Esophagus squamous epithelium (tissue), 5 donors: ENCODE data around the gene SETD2. TPM values are rescaled to one million over a fixed set of nuclear protein-coding genes. Genes with fewer than 3 reads are reported as not detected.
A peak's percentile ranks its signal among the peaks of the same experiment; 100 is the strongest.

Experiments
- DNase-seq: peaks from one replicate; lab custom pipeline; 2025; lab: John Stamatoyannopoulos, UW
- H3K27ac ChIP-seq, 4 donors: fragments of 200-600 bp; sonication (generic); one replicate each; pipeline ENCODE4 v1.5.1; 2016 to 2019; ENCODE audit warnings: mild to moderate bottlenecking in 1 of 4
- H3K27me3 ChIP-seq, 4 donors: fragments of 200-600 bp; sonication (generic); 1 replicate in 3 of 4; 2 replicates in 1 of 4; pipeline versions ENCODE4 v1.5.1 to v1.6.0; 2017 to 2021; ENCODE audit warnings: antibody characterized with exemption in 1 of 4
- H3K36me3 ChIP-seq, 3 donors: fragments of 200-600 bp; sonication (generic); one replicate each; pipeline ENCODE4 v1.5.1; 2016 to 2019
- H3K4me1 ChIP-seq, 3 donors: fragments of 200-600 bp; sonication (generic); one replicate each; pipeline ENCODE4 v1.5.1; 2017 to 2019
- H3K4me3 ChIP-seq, 4 donors: fragments of 200-600 bp; sonication (generic); 1 replicate in 3 of 4; 2 replicates in 1 of 4; pipeline ENCODE4 v1.5.1; 2016 to 2019; ENCODE audit warnings: mild to moderate bottlenecking in 2 of 4, moderate library complexity in 1 of 4
- H3K9me3 ChIP-seq, 3 donors: fragments of 200-600 bp; sonication (generic); one replicate each; pipeline ENCODE4 v1.5.1; 2016 to 2019
- CTCF ChIP-seq, 6 experiments: fragments of 450-650 bp in 4 of 6; fragments of 200-600 bp in 2 of 6; sonication (generic) in 2 of 6; IDR thresholded peaks; one replicate each; pipeline ENCODE4 v1.5.1; 2016 to 2019; ENCODE audit warnings: antibody characterized with exemption in 6 of 6, mild to moderate bottlenecking in 4 of 6, moderate library complexity in 4 of 6
- POLR2A ChIP-seq, 4 donors: fragments of 450-650 bp; IDR thresholded peaks; one replicate each; pipeline ENCODE4 v1.6.1; 2017; ENCODE audit warnings: antibody characterized with exemption in 4 of 4, mild to moderate bottlenecking in 4 of 4, moderate library complexity in 3 of 4
- WGBS, 2 donors: methylation state at CpG; one replicate each; pipeline ENCODE4 v1.1.5; 2018; 5-methylcytosine and 5-hydroxymethylcytosine counted together
- intact Hi-C: fragments of 100-400 bp; cut with DNase I; formaldehyde crosslinking; loops from one replicate; pipeline ENCODE4 v1.15.0; 2022
- total RNA-seq, 4 donors: library from RNA; depleted of rRNA; stranded (reverse); fragments of >200 nt; gene quantifications; one replicate each; pipeline ENCODE4 v1.1.0, GENCODE V29; 2016
- donor health status: DM: yes; HTN: yes; CAD: no.

Gene SETD2
- total RNA-seq, 4 donors from 2014 or later: 24.3 to 59.5 (median 30.1) TPM

GRCh38 chr3:47176582-47176981, 12.7 kb upstream of the SETD2 start:
- Histone ChIP-seq H3K9me3 (no peaks in the 10 kb centered on the region), H3K4me3 (no peak overlapping the region), H3K27me3 (no peaks in the 10 kb centered on the region), H3K4me1 (no peaks in the 10 kb centered on the region), H3K36me3 (peaks cover 0 to 27% (median 0%) of the 10 kb centered on the region in 3 donors), H3K27ac (no peak overlapping the region)
- no peak for DNase-seq
- intact Hi-C loops: no loop called here
- no peak for TF ChIP-seq CTCF (IDR thresholded peaks at IDR 0.05)
- no peak for TF ChIP-seq POLR2A (IDR thresholded peaks at IDR 0.05)
- WGBS, 2 donors: 91 to 93% methylated on average over 5 of the region's 5 CpGs

- H3K9me3 ChIP-seq: no peaks in the 10 kb centered on the region
- no peaks in the 10 kb centered on the region for H3K27me3 ChIP-seq
- DNase-seq: no peak
- no peaks in the 10 kb centered on the region for H3K36me3 ChIP-seq
- peak overlapping the region; percentile 78 to 97 (median 95) for H3K4me3 ChIP-seq
- intact Hi-C loops: no loop called here
- TF ChIP-seq CTCF (IDR thresholded peaks at IDR 0.05): no peak
- no peak for TF ChIP-seq POLR2A (IDR thresholded peaks at IDR 0.05)
- WGBS, 2 donors: 0% methylated on average over 5 to 6 of the region's 106 CpGs
- H3K27ac ChIP-seq: peak overlapping the region; percentile 94 to 99 (median 96)
- H3K4me1 ChIP-seq: peaks cover 18 to 62% (median 48%) of the 10 kb centered on the region in 3 donors
Measured at GRCh38 chr3:47163169-47164006, 525 bp downstream of the SETD2 start.

GRCh38 chr3:47162697-47163168, 1.2 kb downstream of the SETD2 start:
- Histone ChIP-seq H3K4me3 (peak overlapping the region; percentile 78 to 97 (median 95)), H3K27me3 (no peaks in the 10 kb centered on the region), H3K27ac (peak overlapping the region; percentile 94 to 99 (median 96)), H3K4me1 (peaks cover 18 to 69% (median 48%) of the 10 kb centered on the region in 3 donors), H3K9me3 (no peaks in the 10 kb centered on the region), H3K36me3 (no peaks in the 10 kb centered on the region)
- TF ChIP-seq POLR2A (IDR thresholded peaks at IDR 0.05): no peak
- TF ChIP-seq CTCF (IDR thresholded peaks at IDR 0.05): no peak
- intact Hi-C loops: no loop called here
- WGBS, 2 donors: 1 to 2% methylated on average over 9 to 10 of the region's 10 CpGs
- DNase-seq: no peak

- intact Hi-C loops: no loop called here
- H3K4me1 ChIP-seq: peaks cover 18 to 75% (median 50%) of the 10 kb centered on the region in 3 donors
- H3K27me3 ChIP-seq: no peaks in the 10 kb centered on the region
- peak overlapping the region; percentile 78 to 97 (median 95) for H3K4me3 ChIP-seq
- no peak for DNase-seq
- peak overlapping the region; percentile 94 to 99 (median 96) for H3K27ac ChIP-seq
- no peaks in the 10 kb centered on the region for H3K36me3 ChIP-seq
- 5 to 7% methylated on average over 4 of the region's 4 CpGs for WGBS, 2 donors
- no peaks in the 10 kb centered on the region for H3K9me3 ChIP-seq
- TF ChIP-seq POLR2A (IDR thresholded peaks at IDR 0.05) (no peak), CTCF (IDR thresholded peaks at IDR 0.05) (no peak)
Measured at GRCh38 chr3:47161983-47162696, 1.8 kb downstream of the SETD2 start.
